ENCODE results near the gene RGS18.

GRCh38 chr1:192171123-192171522, 12.9 kb downstream of the RGS18 start:
- no peak for TF ChIP-seq USF2 (IDR thresholded peaks at IDR 0.05; ENCODE audit: low read length)
- TF ChIP-seq CEBPB (IDR thresholded peaks at IDR 0.05; ENCODE audit: low read depth, low read length): no peak
- TF ChIP-seq NANOG (IDR thresholded peaks at IDR 0.05; ENCODE audit: insufficient read depth, low read depth, low read length, poor library complexity, severe bottlenecking): no peak
- TF ChIP-seq CTCF (IDR thresholded peaks at IDR 0.05; ENCODE audit: control extremely low read depth in 1 of 3, insufficient read depth in 1 of 3, low read depth in 1 of 3, low read length in 3 of 3): no peak
